Astrocyte of the hippocampus (primary cell): ENCODE data around the gene PPIL1.
"Not testable (repeated sequence)": the region's sequence is repeated elsewhere in the genome, so short reads cannot be mapped to it uniquely, and the experiment has no call there.

Source experiments
- DNase-seq: peaks from one replicate; pipeline ENCODE4 v3.0.0; 2011; ENCODE audit warnings: low read depth, low spot score

Gene PPIL1

GRCh38 chr6:36817176-36817817 lies 57.3 kb downstream of the PPIL1 start:
- DNase-seq, result no peak

GRCh38 chr6:36815962-36816735 lies 58.5 kb downstream of the PPIL1 start:
- no peak for DNase-seq

DNA sequence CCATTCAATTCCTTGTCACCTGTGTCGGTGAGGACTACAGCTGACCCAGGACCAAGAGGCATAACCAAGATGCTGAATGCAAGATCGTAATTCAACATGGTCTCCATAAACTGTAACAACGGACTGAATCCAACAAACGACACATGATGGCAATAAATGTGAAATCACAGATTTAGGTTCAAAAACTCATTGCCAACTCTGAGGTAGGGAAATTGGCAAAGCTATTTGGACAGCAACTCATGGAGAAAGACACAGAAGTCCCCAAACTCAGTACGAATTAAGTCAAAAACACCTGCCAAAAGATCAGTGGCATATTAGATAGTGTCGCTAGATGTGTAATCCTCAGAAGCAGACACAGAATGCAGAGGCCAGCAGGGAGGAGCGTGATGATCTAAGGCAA lies 60.4 kb downstream of the PPIL1 start:
- DNase-seq, result no peak

DNA sequence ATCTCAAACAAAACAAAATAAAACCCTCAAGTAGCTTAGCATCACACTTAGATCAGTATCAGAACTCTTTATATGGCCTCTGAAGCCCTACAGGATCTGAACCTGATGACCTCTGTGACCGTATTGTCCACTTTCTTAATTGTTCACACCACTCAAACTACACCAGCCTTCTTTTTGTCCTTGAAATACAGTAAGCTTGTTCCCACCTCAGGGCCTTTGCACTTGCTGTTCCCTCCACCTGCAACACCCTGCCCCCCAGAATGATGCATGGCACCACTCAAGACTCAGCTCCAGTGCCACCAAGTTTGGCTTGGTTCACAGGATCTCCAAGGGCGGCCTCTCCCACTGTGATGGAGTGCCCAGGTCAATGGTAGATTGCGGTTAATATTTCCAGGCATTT lies 61.1 kb downstream of the PPIL1 start:
- DNase-seq, result no peak

DNA sequence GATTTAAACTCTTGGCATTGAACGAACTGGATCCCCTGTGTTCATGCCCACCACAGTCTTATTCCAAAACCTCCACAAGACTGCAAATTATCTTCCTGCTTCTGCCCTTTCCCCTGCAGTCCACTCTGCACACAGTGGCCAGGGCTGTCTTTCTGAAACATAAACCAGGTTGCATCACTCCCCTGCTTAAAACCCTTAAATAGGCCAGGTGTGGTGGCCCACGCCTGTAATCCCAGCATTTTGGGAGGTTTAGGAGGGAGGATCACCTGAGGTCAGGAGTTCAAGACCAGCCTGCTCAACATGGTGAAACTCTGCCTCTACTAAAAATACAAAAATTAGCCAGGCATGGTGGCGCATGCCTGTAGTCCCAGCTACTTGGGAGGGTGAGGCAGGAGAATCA lies 61.6 kb downstream of the PPIL1 start:
- DNase-seq, result not testable (repeated sequence)

- DNase-seq, result no peak
Measured at GRCh38 chr6:36809941-36810803, 64.4 kb downstream of the PPIL1 start.

- DNase-seq, result no peak
Measured at GRCh38 chr6:36809156-36809555, 65.4 kb downstream of the PPIL1 start.

GRCh38 chr6:36808634-36809033 lies 66.0 kb downstream of the PPIL1 start:
- DNase-seq, result no peak

GRCh38 chr6:36807750-36808149 lies 66.9 kb downstream of the PPIL1 start:
- DNase-seq, result no peak

GRCh38 chr6:36807143-36807542 lies 67.5 kb downstream of the PPIL1 start:
- no peak for DNase-seq

DNA sequence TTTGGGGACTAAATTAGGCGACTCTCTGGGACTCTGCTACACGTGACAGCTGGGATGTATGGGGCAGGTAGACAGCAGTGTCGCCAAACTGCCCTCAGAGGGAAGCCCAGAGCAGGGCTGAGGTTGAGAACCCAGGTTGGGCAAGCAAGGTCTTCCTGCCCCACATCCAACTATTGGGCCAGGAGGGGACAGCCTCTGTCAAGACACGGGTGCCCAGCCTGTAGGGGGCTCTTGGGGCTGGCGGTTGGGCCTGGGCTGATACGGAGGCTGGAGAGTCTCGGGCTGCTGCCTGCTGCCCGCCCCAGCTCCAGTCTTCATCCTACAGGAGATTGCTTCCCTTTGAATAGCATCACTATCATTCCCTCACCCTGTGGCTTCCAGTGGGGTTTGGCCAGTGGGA lies 68.7 kb downstream of the PPIL1 start:
- no peak for DNase-seq

DNA sequence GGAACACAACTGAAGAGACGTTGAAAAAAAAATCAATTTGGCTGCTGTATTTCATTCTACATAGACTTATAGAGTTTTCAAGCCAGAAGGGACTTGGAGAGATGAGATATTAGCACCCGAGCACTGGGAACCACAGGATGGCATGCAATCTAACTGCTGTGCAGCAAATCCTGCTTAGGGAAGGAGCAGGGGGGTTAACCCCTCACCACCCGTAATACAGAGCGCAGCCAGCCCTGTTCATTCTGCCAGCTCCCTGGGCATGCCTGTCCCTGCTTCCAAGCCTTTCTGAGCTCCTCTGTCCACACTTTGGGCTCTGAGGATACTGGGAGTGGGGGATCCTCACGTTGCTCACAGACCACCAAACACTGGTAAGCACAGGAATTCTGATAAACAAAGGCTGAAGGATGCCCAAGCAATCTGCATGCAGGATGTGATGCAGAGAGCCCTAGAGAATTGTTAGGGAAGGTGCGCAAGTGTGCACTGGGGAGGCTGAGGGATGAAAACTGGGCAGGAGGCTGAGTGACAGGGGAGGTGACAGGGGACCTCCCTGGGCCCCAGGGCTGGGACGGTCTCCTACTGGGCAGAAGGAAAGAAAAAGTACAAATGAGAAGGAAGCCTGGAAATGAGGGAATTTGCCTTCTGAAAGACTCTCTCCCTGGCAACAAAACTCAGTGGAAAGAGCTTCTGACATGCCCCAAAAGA lies 69.4 kb downstream of the PPIL1 start:
- no peak for DNase-seq
